Liver (tissue), 9 donors: ENCODE data around the gene SMPD2. TPM values are rescaled to one million over a fixed set of nuclear protein-coding genes. Genes with fewer than 3 reads are reported as not detected.

Experiments used
- DNase-seq: peaks from one replicate; pipeline ENCODE4 v3.0.0-alpha.2; 2017; ENCODE audit warnings: low spot score
- H3K27ac ChIP-seq, 2 donors: one replicate each; pipeline ENCODE4 v1.7.0; 2013; ENCODE audit warnings: inconsistent platforms in 2 of 2, low read length in 2 of 2, control low read depth in 1 of 2, low read depth in 1 of 2, mild to moderate bottlenecking in 1 of 2
- H3K27me3 ChIP-seq, 4 donors: one replicate each; pipeline versions ENCODE4 v1.6.1 to v1.7.0; 2013; ENCODE audit warnings: low read length in 3 of 4, inconsistent platforms in 1 of 4, mild to moderate bottlenecking in 1 of 4, moderate library complexity in 1 of 4; ENCODE audit not compliant: control insufficient read depth in 4 of 4, insufficient read depth in 4 of 4
- H3K36me3 ChIP-seq, 4 donors: one replicate each; pipeline versions ENCODE4 v1.6.1 to v1.7.0; 2013; ENCODE audit warnings: low read length in 3 of 4, mild to moderate bottlenecking in 3 of 4, low read depth in 1 of 4, moderate library complexity in 1 of 4; ENCODE audit not compliant: control insufficient read depth in 4 of 4, insufficient read depth in 3 of 4
- H3K4me1 ChIP-seq, 4 donors: one replicate each; pipeline versions ENCODE4 v1.6.1 to v1.7.0; 2013; ENCODE audit warnings: low read length in 3 of 4, mild to moderate bottlenecking in 3 of 4, moderate library complexity in 1 of 4; ENCODE audit not compliant: control insufficient read depth in 4 of 4, insufficient read depth in 4 of 4
- H3K4me3 ChIP-seq, 3 donors: one replicate each; pipeline versions ENCODE4 v1.6.1 to v1.7.0; 2013; ENCODE audit warnings: low read length in 3 of 3, control low read depth in 1 of 3, low read depth in 1 of 3, mild to moderate bottlenecking in 1 of 3
- H3K9ac ChIP-seq, 2 donors: one replicate each; pipeline ENCODE4 v1.7.0; 2013; ENCODE audit warnings: low read length in 2 of 2, mild to moderate bottlenecking in 2 of 2, moderate library complexity in 2 of 2, control low read depth in 1 of 2, low read depth in 1 of 2
- H3K9me3 ChIP-seq, 4 donors: one replicate each; pipeline versions ENCODE4 v1.6.1 to v1.7.0; 2013; ENCODE audit warnings: low read length in 3 of 4; ENCODE audit not compliant: control insufficient read depth in 4 of 4
- ATF3 ChIP-seq: IDR thresholded peaks from 2 replicates; pipeline ENCODE4 v1.6.1; 2016; ENCODE audit warnings: antibody characterized with exemption
- CTCF ChIP-seq: fragments of 150-350 bp; IDR thresholded peaks from 2 replicates; pipeline ENCODE4 v1.5.1; 2017; ENCODE audit warnings: improper control_type of control experiment, low read depth, low read length; ENCODE audit not compliant: missing input control
- EGR1 ChIP-seq, 2 donors: IDR thresholded peaks; 2 replicates each; pipeline ENCODE4 v1.6.1; 2016 to 2018; ENCODE audit warnings: antibody characterized with exemption in 2 of 2, low read depth in 2 of 2
- FOXA1 ChIP-seq: IDR thresholded peaks from 2 replicates; pipeline ENCODE4 v1.6.1; 2016; ENCODE audit warnings: antibody characterized with exemption
- FOXA2 ChIP-seq: IDR thresholded peaks from 2 replicates; pipeline ENCODE4 v1.6.1; 2016; ENCODE audit warnings: antibody characterized with exemption
- GABPA ChIP-seq, 2 donors: IDR thresholded peaks in 1 of 2; conservative IDR thresholded peaks in 1 of 2; 2 replicates each; pipeline ENCODE4 v1.6.1; 2016; ENCODE audit warnings: antibody characterized with exemption in 2 of 2, mild to moderate bottlenecking in 1 of 2, moderate library complexity in 1 of 2
- HNF4A ChIP-seq, 2 donors: conservative IDR thresholded peaks; 2 replicates each; pipeline ENCODE4 v1.6.1; 2016; ENCODE audit warnings: antibody characterized with exemption in 2 of 2, mild to moderate bottlenecking in 2 of 2
- HNF4G ChIP-seq: IDR thresholded peaks from 2 replicates; pipeline ENCODE4 v1.6.1; 2016; ENCODE audit warnings: antibody characterized with exemption
- JUND ChIP-seq, 2 donors: IDR thresholded peaks; 2 replicates each; pipeline ENCODE4 v1.6.1; 2016; ENCODE audit warnings: antibody characterized with exemption in 2 of 2
- MAX ChIP-seq: IDR thresholded peaks from 2 replicates; pipeline ENCODE4 v1.6.1; 2016; ENCODE audit warnings: antibody characterized with exemption
- NR2F2 ChIP-seq: IDR thresholded peaks from 2 replicates; pipeline ENCODE4 v1.6.1; 2016; ENCODE audit warnings: antibody characterized with exemption
- RAD21 ChIP-seq, 2 donors: IDR thresholded peaks; 2 replicates each; pipeline ENCODE4 v1.6.1; 2016; ENCODE audit warnings: antibody characterized with exemption in 2 of 2, mild to moderate bottlenecking in 2 of 2
- REST ChIP-seq: IDR thresholded peaks from 2 replicates; pipeline ENCODE4 v1.6.1; 2016; ENCODE audit warnings: antibody characterized with exemption, mild to moderate bottlenecking
- RXRA ChIP-seq, 2 donors: IDR thresholded peaks; 2 replicates each; pipeline ENCODE4 v1.6.1; 2017 to 2018; ENCODE audit warnings: antibody characterized with exemption in 2 of 2, mild to moderate bottlenecking in 1 of 2
- SP1 ChIP-seq: IDR thresholded peaks from 2 replicates; pipeline ENCODE4 v1.6.1; 2018; ENCODE audit warnings: antibody characterized with exemption, mild to moderate bottlenecking
- TAF1 ChIP-seq: conservative IDR thresholded peaks from 2 replicates; pipeline ENCODE4 v1.6.1; 2016; ENCODE audit warnings: antibody characterized with exemption, mild to moderate bottlenecking
- YY1 ChIP-seq: IDR thresholded peaks from 2 replicates; pipeline ENCODE4 v1.6.1; 2016; ENCODE audit warnings: antibody characterized with exemption, mild to moderate bottlenecking
- ZBTB33 ChIP-seq: IDR thresholded peaks from 2 replicates; pipeline ENCODE4 v1.6.1; 2016; ENCODE audit warnings: antibody characterized with exemption
- WGBS: extraction: QIAGEN DNeasy Blood & Tissue Kit; methylation state at CpG from one replicate; pipeline ENCODE4 v1.1.7; 2013; 5-methylcytosine and 5-hydroxymethylcytosine counted together
- polyA plus RNA-seq, 2 donors: library from polyadenylated mRNA; stranded (reverse) in 1 of 2; unstranded in 1 of 2; fragments of 200-250 nt in 1 of 2; fragments of >200 nt in 1 of 2; fragmentation: Nextera tagmentation in 1 of 2; extraction: Ambion mirVana in 1 of 2; gene quantifications; one replicate each; pipeline versions ENCODE4 v1.2.1 to v1.2.3, GENCODE V29; 2013 to 2015
- total RNA-seq, 2 donors: library from RNA; depleted of rRNA; stranded (reverse); fragments of >200 nt; gene quantifications; one replicate each; pipeline ENCODE4 v1.2.3, GENCODE V29; 2014
- donor health status: healthy.
- donor health status: healthy.
- donor health status: healthy.
- donor health status: healthy.
- donor health status: healthy.

The SMPD2 gene
- total and polyA plus RNA-seq, 4 donors: 3.3 to 5.1 (median 4.2) TPM

GRCh38 chr6:109475625-109476024 lies 35.1 kb downstream of the SMPD2 start (continued):
- TF ChIP-seq REST: no peak

GRCh38 chr6:109477184-109477583 lies 36.7 kb downstream of the SMPD2 start:
- no peak for TF ChIP-seq ATF3
- TF ChIP-seq FOXA2: no peak
- no peak for TF ChIP-seq RAD21 (IDR thresholded peaks at IDR 0.05)
- TF ChIP-seq YY1: no peak
- TF ChIP-seq FOXA1: no peak
- TF ChIP-seq HNF4A (conservative IDR thresholded peaks at IDR 0.05): no peak
- Histone ChIP-seq H3K4me3 (no peak overlapping the region), H3K4me1 (peaks cover 0 to 15% (median 7%) of the 10 kb centered on the region in 4 donors), H3K9me3 (no peaks in the 10 kb centered on the region), H3K36me3 (peaks cover 6 to 17% (median 12%) of the 10 kb centered on the region in 4 donors), H3K27me3 (no peaks in the 10 kb centered on the region), H3K27ac (no peak overlapping the region), H3K9ac (no peak overlapping the region)
- 98% methylated on average over 2 of the region's 2 CpGs for WGBS
- no peak for DNase-seq

- Histone ChIP-seq H3K36me3 (peaks cover 6 to 12% (median 10%) of the 10 kb centered on the region in 4 donors), H3K27me3 (no peaks in the 10 kb centered on the region), H3K27ac (no peak overlapping the region), H3K4me3 (no peak overlapping the region), H3K9ac (no peak overlapping the region), H3K9me3 (no peaks in the 10 kb centered on the region), H3K4me1 (peaks cover 0 to 20% (median 7%) of the 10 kb centered on the region in 4 donors)
- DNase-seq: no peak
- TF ChIP-seq HNF4G: no peak
- TF ChIP-seq ZBTB33: no peak
- no peak for TF ChIP-seq RAD21 (IDR thresholded peaks at IDR 0.05)
- no peak for TF ChIP-seq GABPA (IDR thresholded peaks at IDR 0.05 in 1 of 2, conservative IDR thresholded peaks at IDR 0.05 in 1 of 2)
- no peak for TF ChIP-seq CTCF
- no peak for TF ChIP-seq REST
- TF ChIP-seq MAX: no peak
- TF ChIP-seq RXRA (IDR thresholded peaks at IDR 0.05): no peak
- no peak for TF ChIP-seq EGR1 (IDR thresholded peaks at IDR 0.05; ENCODE audit: low read depth in 2 of 2)
- no peak for TF ChIP-seq HNF4A (conservative IDR thresholded peaks at IDR 0.05)
- TF ChIP-seq TAF1: no peak
- TF ChIP-seq NR2F2: no peak
- no peak for TF ChIP-seq ATF3
- TF ChIP-seq FOXA2: no peak
- TF ChIP-seq YY1: no peak
- TF ChIP-seq JUND (IDR thresholded peaks at IDR 0.05): no peak
- TF ChIP-seq SP1: no peak
- TF ChIP-seq FOXA1: no peak
- WGBS: 75% methylated on average over 2 of the region's 2 CpGs
These were observed 37.2 kb downstream of the SMPD2 start for GRCh38 chr6:109477725-109478124.
